ENCODE data around the gene PLEKHM1.
"Not testable (repeated sequence)": the region's sequence is repeated elsewhere in the genome, so short reads cannot be mapped to it uniquely, and the experiment has no call there.

GRCh38 chr17:45443371-45444260 lies 46.9 kb downstream of the PLEKHM1 start:
- TF ChIP-seq POLR2AphosphoS5, POLR2A, TAF1 (IDR thresholded peaks at IDR 0.05; ENCODE audit: low read depth, low read length): not testable (repeated sequence)

Data from GM12891 (cell line).